ENCODE measurements around the gene HES4.
"Not testable (repeated sequence)": the region's sequence is repeated elsewhere in the genome, so short reads cannot be mapped to it uniquely, and the experiment has no call there.

Gene HES4

GRCh38 chr1:1017397-1018320 is 17.8 kb upstream of the HES4 start:
- not testable (repeated sequence) for DNase-seq

GRCh38 chr1:1014799-1015681 is 15.1 kb upstream of the HES4 start:
- DNase-seq = no peak

GRCh38 chr1:1013922-1014648 is 14.2 kb upstream of the HES4 start:
- DNase-seq = no peak

GRCh38 chr1:1013105-1013921 is 13.4 kb upstream of the HES4 start, which contains the start of gene ISG15:
Gene ISG15, plus strand, starts transcription at chr1:1013497. Its CDS starts 77 bp downstream, at chr1:1013574.
- DNase-seq = peak; percentile 67

- DNase-seq = not testable (repeated sequence)
These were observed 12.8 kb upstream of the HES4 start for GRCh38 chr1:1012736-1013104.

- DNase-seq = no peak
These were observed 11.6 kb upstream of the HES4 start for GRCh38 chr1:1011396-1011949.

- DNase-seq = not testable (repeated sequence)
These were observed 10.2 kb upstream of the HES4 start for GRCh38 chr1:1010131-1010530.

- no peak for DNase-seq
These were observed 6.6 kb upstream of the HES4 start for GRCh38 chr1:1006305-1007159.

GRCh38 chr1:1005774-1006304 is 5.9 kb upstream of the HES4 start:
- no peak for DNase-seq

GRCh38 chr1:1004780-1005697 is 5.1 kb upstream of the HES4 start:
- no peak for DNase-seq

GRCh38 chr1:1004420-1004779 is 4.5 kb upstream of the HES4 start:
- DNase-seq = no peak

- DNase-seq = no peak
These were observed 3.9 kb upstream of the HES4 start for GRCh38 chr1:1003618-1004419.

GRCh38 chr1:1001057-1001783 is 1.3 kb upstream of the HES4 start:
- no peak for DNase-seq

- DNase-seq = no peak
These were observed 610 bp upstream of the HES4 start for GRCh38 chr1:1000357-1001056.

- no peak for DNase-seq
These were observed 737 bp downstream of the HES4 start for GRCh38 chr1:998995-999724.

GRCh38 chr1:998745-998994 is 1.2 kb downstream of the HES4 start:
- DNase-seq = no peak
